ENCODE measurements around the gene ZBTB44.
"Not testable (repeated sequence)": the region's sequence is repeated elsewhere in the genome, so short reads cannot be mapped to it uniquely, and the experiment has no call there.

The ZBTB44 gene

GRCh38 chr11:130194241-130195023 is 120.3 kb downstream of the ZBTB44 start:
- DNase-seq, result no peak

- not testable (repeated sequence) for DNase-seq
Observed at GRCh38 chr11:130193551-130193950, 121.2 kb downstream of the ZBTB44 start.

- no peak for DNase-seq
Observed at GRCh38 chr11:130192845-130193267, 121.9 kb downstream of the ZBTB44 start.

- DNase-seq, result no peak
Observed at GRCh38 chr11:130191896-130192295, 122.8 kb downstream of the ZBTB44 start.

GRCh38 chr11:130190371-130190881 is 124.3 kb downstream of the ZBTB44 start:
- DNase-seq, result no peak

GRCh38 chr11:130189492-130190210 is 125.1 kb downstream of the ZBTB44 start:
- no peak for DNase-seq

- no peak for DNase-seq
Observed at GRCh38 chr11:130188585-130189347, 126.0 kb downstream of the ZBTB44 start.

- DNase-seq, result no peak
Observed at GRCh38 chr11:130188047-130188446, 126.7 kb downstream of the ZBTB44 start.

- no peak for DNase-seq
Observed at GRCh38 chr11:130187096-130187495, 127.6 kb downstream of the ZBTB44 start.

- DNase-seq, result no peak
Observed at GRCh38 chr11:130183878-130184610, 130.7 kb downstream of the ZBTB44 start.

GRCh38 chr11:130181295-130182272 is 133.1 kb downstream of the ZBTB44 start:
- DNase-seq, result no peak

GRCh38 chr11:130180896-130181294 is 133.8 kb downstream of the ZBTB44 start:
- no peak for DNase-seq

GRCh38 chr11:130180491-130180890 is 134.2 kb downstream of the ZBTB44 start:
- no peak for DNase-seq

- no peak for DNase-seq
Observed at GRCh38 chr11:130179396-130180306, 135.1 kb downstream of the ZBTB44 start.

- no peak for DNase-seq
Observed at GRCh38 chr11:130178441-130179339, 136.0 kb downstream of the ZBTB44 start.

GRCh38 chr11:130177782-130178181 is 136.9 kb downstream of the ZBTB44 start:
- DNase-seq, result no peak

All from activated CD4-positive, alpha-beta T cell treated with anti-CD3 and anti-CD28 coated beads for 48 hours (primary cell).